Activated CD4-positive, CD25-positive, alpha-beta regulatory T cell (primary cell): Measurements from ENCODE around the gene CSNK1G3.

Experiments
- DNase-seq, 4 experiments: peaks; one replicate each; lab custom pipeline; 2025; lab: John Stamatoyannopoulos, UW

CSNK1G3 gene

DNA sequence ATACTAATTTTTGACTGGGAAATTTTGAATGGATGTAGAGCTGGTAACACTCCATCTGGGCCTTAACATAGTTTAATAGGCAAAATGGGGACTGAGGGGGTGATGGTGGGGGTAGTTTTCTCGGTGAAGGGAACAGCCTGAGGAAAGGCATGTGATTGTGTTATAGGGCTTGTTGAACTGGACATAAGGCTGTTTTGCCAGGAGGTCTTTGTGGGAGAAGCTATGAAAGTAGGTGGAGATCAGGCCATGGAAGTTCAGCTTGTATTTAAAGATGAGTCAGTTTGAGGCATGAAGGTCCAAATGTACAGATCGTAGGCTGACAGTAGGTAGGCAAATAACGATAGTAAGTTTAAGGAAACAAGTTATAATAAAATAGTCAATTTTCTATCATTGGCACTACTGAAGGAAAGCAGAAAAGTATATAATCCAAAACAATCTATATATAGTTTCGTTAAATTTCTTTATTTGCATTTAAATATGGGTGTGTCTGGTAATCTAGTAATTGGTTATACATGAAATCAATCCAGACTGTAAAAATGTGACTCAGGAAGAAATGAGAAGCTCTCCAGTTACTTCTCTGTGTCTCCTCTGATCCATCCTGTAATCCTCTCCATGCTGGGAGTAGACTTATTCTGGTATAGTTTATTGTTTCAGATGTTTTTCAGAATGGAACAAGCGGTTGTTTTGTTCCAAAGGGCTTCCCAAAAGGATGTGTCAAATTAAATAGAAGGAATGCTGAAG, 2.8 kb downstream of the CSNK1G3 start:
- DNase-seq: no peak

GRCh38 chr5:123515904-123516303, 3.9 kb downstream of the CSNK1G3 start:
- no peak for DNase-seq

DNA sequence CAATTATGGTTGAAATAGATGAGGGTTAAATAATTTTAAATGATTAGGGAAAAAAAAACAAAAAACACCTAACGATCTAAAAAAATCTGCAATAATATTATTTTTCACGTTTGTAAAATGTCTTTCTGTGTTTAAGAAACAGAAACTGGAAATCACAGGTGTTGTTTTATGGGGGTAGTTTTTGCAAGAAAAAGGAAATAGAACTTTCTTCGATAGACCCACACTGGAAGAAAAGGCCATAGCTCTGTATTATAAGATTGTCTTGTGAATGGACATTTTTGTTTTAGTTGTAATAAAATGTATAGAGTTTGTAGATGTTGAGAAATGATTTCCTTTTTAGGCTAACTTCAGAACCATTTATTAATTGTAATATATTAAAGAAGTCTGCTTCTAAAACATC, 5.5 kb downstream of the CSNK1G3 start:
- DNase-seq: no peak

GRCh38 chr5:123518111-123518510, 6.1 kb downstream of the CSNK1G3 start:
- no peak for DNase-seq

DNA sequence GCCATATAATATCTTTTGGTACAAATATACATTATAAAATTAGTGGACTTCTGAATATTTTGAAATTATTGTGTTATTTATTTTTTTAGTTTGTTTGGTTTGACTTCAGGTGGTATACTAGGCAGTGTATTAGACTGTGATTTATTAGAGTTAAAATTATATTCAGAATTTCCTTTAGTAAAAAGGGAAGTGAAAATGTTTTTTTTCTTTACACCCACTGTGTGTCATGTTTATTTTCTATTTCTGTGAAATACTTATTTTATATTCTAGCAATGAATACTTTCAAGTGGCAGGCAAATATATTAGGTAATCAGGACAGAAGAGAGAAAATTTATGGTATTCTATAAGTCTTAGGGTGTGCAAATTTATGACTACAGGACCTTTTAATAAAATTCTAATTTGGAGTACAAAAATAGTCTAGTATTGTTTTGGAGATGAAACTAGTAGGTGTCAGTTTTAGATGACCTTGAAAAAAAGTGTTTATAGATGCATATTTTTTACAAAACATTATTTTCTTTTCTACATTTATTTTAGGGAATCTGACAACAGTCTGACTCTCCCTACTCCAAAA, 8.8 kb downstream of the CSNK1G3 start:
- no peak for DNase-seq

DNA sequence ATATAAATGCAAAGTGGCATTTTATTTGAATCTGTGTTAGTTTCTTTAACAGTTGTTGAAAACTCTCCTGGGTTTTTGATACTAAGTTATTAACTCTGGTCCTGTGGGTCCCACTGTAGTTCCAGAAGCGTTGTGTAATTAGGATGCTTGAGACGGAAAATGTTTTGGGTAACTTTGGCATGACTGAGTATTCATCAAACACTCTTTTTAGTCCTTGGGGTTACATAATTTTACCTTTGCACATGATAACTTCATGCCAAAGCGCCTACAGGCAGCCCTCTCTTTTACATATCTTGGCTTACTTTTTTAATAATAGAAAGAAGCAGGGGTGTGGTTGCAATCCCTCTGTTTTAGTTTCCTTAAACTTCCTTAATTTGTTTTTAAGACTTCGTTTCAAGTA, 12.2 kb downstream of the CSNK1G3 start:
- DNase-seq: no peak

DNA sequence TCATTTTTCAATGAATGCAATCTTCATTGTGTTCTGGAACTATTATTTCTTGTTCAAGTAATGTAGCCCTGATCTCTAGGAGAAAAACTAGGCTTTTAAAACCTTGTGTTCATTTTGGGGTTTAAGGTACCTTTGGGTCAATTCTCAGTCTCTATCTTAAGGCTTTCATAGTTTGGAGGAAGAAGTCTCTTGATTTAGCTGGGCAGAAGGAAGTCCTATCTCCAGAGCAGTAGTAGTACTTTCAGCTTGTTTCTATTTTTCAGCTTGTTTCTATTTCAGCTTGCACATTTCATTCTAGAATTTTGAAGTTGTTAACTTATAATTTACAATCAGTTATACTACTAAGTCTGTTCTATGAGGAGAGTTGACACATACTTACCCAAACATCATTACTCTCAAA, 15.2 kb downstream of the CSNK1G3 start:
- no peak for DNase-seq

DNA sequence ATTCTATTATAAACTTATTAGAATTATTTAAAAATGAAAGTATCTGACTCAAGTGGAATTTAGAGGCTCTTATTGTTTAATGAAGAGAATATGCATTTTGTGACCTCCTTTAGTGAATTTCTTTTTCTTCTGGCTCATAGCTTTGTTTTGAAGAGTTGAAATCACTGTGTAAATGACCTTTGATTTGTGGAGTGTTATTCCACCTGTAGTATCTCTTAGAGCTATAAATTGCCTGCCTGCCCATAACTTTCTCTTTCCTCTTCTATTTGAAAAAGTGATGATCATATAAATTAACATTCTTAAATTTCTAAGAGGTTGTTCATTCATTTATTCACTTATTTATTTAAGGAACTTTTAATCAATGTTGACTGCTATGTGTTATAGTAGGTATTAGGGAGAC, 16.1 kb downstream of the CSNK1G3 start:
- no peak for DNase-seq

- DNase-seq: no peak
Observed at GRCh38 chr5:123528878-123529277, 16.9 kb downstream of the CSNK1G3 start.

- DNase-seq: no peak
Observed at GRCh38 chr5:123530728-123531127, 18.8 kb downstream of the CSNK1G3 start.

- no peak for DNase-seq
Observed at GRCh38 chr5:123535648-123536047, 23.7 kb downstream of the CSNK1G3 start.

DNA sequence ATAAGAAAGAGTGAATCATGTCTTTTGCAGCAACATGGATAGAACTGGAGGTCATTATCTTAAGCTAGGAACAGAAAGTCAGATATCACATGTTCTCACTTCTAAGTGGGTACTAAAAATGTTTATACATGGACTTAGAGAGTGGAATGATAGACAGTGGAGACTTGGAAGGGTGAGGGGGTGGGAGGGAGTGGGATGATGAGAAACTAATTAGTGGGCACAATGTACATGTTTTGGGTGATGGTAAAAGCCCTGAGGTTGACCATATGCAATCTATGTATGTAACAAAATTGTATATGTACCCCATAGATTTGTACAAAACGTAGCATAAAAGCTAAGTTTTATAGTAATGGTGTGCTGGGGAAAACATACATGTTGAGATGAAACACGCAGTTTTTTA, 25.3 kb downstream of the CSNK1G3 start:
- no peak for DNase-seq

DNA sequence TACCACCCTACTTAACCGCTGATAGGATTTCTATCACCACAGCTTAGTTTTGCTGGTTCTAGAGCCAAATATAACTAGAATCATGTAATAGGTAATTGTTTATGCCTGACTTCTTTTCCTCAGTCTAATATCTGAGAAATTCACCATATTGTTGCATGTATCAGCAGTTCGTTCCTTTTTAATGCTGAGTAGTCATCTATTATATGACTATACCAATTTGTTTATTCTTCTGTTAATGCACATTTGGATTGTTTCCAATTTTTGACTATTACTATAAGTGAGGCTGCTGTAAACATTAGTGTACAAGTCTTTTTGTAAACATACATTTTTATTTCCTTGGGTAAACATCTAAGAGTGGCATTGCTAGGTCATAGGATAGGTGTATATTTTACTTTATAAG, 25.9 kb downstream of the CSNK1G3 start:
- DNase-seq: no peak

DNA sequence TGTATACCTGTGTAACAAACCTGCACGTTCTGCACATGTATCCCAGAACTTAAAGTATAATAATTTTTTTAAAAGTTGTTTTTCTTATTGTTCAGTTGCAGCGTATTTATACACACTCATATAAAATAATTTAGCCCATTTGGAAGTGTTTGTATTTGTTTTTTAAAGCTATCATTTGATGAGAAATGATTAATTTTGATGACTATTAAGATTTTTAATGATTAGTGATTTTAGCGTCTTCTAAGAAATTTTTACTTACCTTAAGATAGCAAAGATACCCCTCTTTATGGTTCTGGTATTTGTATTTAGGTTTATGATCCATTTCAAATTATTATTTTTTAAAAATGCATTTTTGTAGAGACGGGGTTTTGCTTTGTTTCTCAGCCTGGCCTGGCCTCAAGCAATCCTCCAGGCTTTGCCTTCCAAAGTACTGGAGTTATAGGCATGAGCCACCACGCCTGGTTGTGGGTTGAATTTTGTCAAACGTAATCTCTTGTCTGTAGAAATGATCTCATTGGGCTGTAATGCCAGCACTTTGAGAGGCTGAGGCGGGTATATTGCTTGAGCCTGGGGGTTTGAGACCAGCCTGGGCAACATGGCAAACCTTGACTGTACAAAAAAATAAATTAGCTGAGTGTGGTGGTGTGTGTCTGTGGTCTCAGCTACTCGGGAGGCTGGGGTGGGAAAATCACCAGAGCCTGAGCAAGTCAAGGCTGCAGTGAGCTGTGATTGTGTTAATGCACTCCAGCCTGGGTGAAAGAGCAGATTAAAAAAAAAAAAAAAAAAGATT, 26.9 kb downstream of the CSNK1G3 start:
- DNase-seq: no peak

DNA sequence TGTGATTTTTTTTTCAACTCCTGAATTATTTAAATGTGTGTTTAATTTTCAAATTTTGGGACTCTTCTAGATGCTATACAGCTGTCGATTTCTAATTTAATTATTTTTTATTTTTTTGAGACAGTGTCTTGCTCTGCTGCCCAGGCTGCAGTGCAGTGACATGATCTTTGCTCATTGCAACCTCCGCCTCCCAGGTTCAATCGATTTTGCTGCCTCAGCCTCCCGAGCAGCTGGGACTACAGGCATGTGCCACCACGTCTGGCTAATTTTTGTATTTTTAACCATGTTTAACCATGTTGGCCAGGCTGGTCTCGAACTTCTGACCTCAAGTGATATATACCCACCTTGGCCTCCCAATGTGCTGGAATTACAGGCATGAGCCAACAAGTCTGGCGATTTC, 28.6 kb downstream of the CSNK1G3 start:
- no peak for DNase-seq

- no peak for DNase-seq
Observed at GRCh38 chr5:123543438-123543837, 31.5 kb downstream of the CSNK1G3 start.

DNA sequence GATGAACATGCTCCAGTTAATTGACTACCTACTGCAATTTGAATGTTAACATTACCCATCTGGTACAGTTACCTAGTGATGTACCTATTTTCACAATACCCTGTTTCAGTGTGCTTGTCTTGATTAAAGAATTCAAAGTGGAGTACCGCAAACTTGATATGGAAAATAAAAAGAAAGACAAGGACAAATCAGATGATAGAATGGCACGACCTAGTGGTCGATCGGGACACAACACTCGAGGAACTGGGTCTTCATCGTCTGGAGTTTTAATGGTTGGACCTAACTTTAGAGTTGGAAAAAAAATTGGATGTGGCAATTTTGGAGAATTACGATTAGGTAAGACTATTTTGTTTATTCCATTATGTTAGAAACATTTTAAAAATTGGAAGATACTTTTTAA, 33.5 kb downstream of the CSNK1G3 start:
- no peak for DNase-seq

- no peak for DNase-seq
Observed at GRCh38 chr5:123546657-123547056, 34.7 kb downstream of the CSNK1G3 start.

GRCh38 chr5:123549256-123549904, 37.4 kb downstream of the CSNK1G3 start:
- peak in 2 of 4 experiments; percentile 5 to 19 for DNase-seq

DNA sequence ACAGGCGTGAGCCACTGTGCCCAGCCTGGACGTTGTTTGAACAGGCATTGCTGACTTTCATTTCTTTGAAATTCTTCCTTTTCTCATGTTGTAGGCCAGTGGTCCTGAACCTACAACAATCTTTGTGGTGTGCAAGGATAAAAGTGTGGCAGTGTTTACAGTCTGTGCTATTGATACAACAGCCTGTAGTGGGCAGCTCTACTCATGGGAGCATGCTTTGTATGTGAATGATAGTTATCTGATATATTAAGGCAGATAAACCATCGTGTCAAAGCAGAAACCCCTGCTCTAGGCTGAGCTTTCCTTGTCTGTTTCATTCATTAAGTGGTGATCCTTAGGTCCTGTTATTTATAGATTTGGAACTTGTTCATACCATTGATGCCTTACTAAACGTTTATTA, 42.6 kb downstream of the CSNK1G3 start:
- DNase-seq: no peak

DNA sequence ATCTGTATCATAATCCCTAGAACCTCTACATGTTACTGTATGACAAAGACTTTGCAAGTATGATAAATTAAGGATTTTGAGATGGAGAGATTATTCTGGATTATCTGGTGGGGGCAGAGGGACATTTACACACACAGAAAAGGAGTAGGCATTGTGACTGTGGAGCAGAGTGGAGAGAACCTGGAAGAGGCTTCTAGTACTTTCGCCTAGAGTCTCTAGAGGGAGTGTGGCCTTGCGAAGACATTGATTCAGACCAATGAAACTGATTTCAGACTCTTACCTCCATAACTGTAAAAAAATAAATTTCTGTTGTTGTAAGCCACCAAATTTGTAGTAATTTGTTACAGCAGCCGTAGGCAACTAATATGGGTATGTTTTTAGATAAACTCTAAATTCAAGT, 45.9 kb downstream of the CSNK1G3 start:
- no peak for DNase-seq

GRCh38 chr5:123558762-123559433, 46.9 kb downstream of the CSNK1G3 start:
- no peak for DNase-seq
